PFSK-1 (cell line): Measurements from ENCODE around the gene ITPKB.

Source experiments
- FOXP2 ChIP-seq: optimal IDR thresholded peaks from 2 replicates; pipeline ENCODE3; 2011; ENCODE audit warnings: borderline replicate concordance, control low read depth, inconsistent platforms; ENCODE audit not compliant: insufficient read depth; ENCODE audit errors: extremely low read length, extremely low read depth
- POLR2AphosphoS5 ChIP-seq: IDR thresholded peaks from 2 replicates; pipeline ENCODE4 v1.6.1; 2012; ENCODE audit warnings: low read depth, mild to moderate bottlenecking, control low read depth, low read length, moderate library complexity
- SIN3A ChIP-seq: IDR thresholded peaks from 2 replicates; pipeline ENCODE4 v1.6.1; 2012; ENCODE audit warnings: mild to moderate bottlenecking, low read length, moderate library complexity, borderline replicate concordance; ENCODE audit not compliant: insufficient read depth
- TAF1 ChIP-seq: IDR thresholded peaks from 2 replicates; pipeline ENCODE4 v1.6.1; 2012; ENCODE audit warnings: low read length, control low read depth, borderline replicate concordance; ENCODE audit not compliant: insufficient read depth
- TF ChIP-seq, protein P1 (sequence below), 2 experiments: IDR thresholded peaks; 2 replicates each; pipeline versions ENCODE4 v1.6.1 to v1.8.0; 2011 to 2012; ENCODE audit warnings: low read depth in 2 of 2, low read length in 2 of 2, control low read depth in 1 of 2, inconsistent platforms in 1 of 2, mild to moderate bottlenecking in 1 of 2, moderate library complexity in 1 of 2; ENCODE audit not compliant: insufficient read depth in 1 of 2

DNA sequence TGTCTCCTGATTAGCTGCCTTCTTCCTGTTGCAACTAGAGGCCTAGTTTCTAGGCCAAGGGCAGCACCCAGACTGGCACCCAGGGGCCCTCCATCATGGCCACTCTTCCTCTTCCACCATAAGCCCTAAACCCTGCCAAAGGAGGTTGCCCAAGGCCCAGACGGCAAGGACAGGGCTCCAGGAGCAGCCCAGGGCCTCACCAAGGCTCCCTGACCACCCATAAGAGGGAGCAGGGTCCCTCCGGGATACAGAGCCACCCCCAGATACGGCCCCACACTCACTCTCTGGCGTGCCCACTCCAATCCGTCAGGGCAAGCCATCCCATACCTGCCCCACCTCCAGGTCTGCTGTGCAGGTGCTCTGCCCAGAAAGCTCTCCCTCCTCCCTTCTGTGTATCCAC, 79.9 kb downstream of the ITPKB start:
- TF ChIP-seq POLR2AphosphoS5 (no peak), FOXP2 (no peak), TAF1 (no peak), SIN3A (no peak)
- TF ChIP-seq, protein P1, sequence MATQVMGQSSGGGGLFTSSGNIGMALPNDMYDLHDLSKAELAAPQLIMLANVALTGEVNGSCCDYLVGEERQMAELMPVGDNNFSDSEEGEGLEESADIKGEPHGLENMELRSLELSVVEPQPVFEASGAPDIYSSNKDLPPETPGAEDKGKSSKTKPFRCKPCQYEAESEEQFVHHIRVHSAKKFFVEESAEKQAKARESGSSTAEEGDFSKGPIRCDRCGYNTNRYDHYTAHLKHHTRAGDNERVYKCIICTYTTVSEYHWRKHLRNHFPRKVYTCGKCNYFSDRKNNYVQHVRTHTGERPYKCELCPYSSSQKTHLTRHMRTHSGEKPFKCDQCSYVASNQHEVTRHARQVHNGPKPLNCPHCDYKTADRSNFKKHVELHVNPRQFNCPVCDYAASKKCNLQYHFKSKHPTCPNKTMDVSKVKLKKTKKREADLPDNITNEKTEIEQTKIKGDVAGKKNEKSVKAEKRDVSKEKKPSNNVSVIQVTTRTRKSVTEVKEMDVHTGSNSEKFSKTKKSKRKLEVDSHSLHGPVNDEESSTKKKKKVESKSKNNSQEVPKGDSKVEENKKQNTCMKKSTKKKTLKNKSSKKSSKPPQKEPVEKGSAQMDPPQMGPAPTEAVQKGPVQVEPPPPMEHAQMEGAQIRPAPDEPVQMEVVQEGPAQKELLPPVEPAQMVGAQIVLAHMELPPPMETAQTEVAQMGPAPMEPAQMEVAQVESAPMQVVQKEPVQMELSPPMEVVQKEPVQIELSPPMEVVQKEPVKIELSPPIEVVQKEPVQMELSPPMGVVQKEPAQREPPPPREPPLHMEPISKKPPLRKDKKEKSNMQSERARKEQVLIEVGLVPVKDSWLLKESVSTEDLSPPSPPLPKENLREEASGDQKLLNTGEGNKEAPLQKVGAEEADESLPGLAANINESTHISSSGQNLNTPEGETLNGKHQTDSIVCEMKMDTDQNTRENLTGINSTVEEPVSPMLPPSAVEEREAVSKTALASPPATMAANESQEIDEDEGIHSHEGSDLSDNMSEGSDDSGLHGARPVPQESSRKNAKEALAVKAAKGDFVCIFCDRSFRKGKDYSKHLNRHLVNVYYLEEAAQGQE (IDR thresholded peaks at IDR 0.05; ENCODE audit: insufficient read depth in 1 of 2, low read depth in 2 of 2, low read length in 2 of 2), result no peak
